GM18502 (cell line): ENCODE data around the gene LRRC58.
"Not testable (repeated sequence)": the region's sequence is repeated elsewhere in the genome, so short reads cannot be mapped to it uniquely, and the experiment has no call there.

Experiments used
- ATAC-seq: cut with Tn5 transposase; IDR thresholded peaks from one replicate; pipeline ENCODE4 v1.9.1; 2021; ENCODE audit warnings: mild to moderate bottlenecking; ENCODE audit not compliant: unreplicated experiment, poor library complexity

The LRRC58 gene

DNA sequence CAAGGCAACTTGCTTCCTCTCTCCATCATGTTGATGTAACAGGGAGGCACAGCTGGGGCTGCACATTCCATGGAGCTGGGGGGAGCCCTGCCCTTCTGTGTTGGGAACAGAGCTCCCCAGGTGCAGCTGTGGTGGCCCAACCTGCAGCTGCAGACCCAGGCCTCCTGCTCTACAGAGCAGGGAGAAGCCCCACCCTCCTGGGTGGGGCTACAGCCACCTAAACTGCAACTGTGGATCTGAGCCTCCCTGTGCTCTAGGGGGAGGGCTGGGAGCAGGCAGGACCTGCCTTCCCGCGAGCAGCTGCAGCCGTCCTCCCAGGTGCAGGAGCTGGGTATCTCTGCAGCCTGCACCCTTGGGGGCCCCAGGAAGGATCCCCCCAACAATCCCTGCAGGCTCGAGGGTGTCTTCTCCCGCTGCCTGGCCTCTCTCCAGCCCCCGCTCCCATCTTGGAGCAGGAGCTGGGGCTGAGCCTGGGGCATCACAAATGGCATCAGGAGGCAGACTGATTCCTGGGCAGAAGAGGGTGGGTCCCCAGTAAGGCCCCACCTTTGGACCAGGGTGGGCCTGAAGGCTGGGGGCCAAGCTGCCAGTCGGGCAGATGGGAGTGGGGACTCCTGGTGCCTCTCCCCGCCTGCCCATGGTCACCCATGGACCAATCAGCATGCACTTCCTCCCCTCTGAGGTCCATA, 7.4 kb downstream of the LRRC58 start:
- ATAC-seq: no peak

DNA sequence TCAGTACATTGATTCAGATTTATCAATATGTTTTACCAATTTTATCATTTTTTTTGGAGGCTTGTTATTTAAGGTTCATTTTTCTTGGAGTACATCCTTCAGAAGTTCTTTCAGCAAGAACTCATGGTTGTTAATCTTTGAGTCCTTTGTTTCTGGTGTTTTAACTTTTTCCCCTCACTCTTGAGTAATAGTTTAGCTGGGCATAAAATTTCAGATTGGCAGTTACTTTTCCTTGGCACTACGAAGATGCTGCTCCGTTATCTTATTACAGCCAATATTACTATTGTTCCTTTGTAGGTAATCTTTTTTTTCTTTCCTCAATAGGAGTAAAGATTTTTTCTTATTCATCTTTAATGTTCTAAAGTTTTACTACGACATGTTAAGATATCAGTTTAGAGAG, 9.8 kb downstream of the LRRC58 start:
- ATAC-seq: no peak

DNA sequence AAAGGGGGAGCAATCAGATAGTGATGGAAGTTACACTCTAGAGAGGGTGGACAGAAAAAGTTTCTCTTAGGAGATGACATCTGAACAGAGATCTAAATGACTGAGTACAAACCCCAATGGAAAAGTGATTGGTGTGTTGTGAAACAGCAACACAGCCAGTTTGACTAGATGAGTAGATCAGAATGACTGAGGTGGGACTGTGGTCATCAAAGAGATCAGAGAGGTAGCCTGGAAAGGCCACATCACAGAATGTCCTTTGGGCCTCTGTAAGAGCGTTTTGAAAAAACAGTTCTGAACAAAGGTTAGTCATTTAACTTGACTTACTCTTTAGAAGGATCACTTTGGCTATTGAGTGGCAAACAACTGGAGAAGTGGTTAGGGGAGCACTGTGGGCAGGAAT, 10.6 kb downstream of the LRRC58 start:
- no peak for ATAC-seq

DNA sequence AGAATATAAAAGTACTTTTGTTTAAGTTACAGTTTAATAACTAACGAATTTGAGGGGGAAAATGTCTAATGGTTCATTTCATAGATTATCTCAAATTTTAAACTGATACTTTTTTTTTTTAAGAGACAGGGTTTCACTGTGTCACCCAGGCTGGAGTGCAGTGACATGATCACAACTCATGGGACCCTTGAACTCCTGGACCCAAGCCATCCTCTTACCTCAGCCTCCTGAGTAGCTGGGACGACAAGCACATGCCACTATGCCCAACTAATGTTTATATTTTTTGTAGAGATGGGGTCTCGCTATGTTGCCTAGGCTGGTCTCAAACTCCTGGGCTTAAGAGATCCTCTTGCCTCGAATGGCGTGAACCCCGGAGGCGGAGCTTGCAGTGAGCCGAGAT, 16.5 kb downstream of the LRRC58 start:
- no peak for ATAC-seq

DNA sequence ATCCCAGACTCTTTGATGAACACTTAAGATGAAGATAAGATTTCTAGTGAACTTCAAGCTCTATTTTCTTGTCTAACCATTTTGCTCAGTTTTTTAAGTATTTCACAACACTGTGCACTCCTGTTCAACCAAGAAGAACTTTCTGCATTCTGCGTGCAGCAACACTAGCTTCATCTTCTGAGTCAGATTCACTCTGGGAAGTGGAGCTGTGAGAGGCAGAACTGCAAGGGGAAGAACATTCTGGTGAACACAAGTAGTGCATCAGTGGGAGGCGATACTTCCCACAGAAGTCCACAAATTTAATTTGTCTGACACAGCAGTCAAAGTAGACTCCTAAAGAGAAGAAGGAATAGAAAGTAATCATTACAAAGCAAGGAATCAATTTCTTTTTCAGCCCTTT, 18.1 kb downstream of the LRRC58 start:
- no peak for ATAC-seq

DNA sequence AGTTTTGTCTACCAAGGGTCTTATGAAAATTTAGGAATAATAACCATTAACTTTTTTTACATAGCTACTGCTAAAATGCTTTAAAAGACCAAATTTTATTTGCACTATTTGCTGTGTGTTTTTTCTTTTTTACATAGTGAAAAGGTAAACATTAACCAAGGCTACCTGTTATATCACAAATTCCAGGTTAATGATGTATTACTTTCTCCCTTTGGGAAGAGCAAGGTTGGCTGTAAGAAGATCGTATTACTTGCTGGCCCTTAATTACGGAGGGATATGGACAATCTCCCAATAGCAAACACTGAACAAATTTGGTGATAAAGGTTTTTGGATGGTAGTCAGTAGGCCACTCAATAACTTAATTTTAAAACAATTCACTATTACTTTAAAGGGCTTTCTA, 22.4 kb downstream of the LRRC58 start:
- ATAC-seq: no peak

DNA sequence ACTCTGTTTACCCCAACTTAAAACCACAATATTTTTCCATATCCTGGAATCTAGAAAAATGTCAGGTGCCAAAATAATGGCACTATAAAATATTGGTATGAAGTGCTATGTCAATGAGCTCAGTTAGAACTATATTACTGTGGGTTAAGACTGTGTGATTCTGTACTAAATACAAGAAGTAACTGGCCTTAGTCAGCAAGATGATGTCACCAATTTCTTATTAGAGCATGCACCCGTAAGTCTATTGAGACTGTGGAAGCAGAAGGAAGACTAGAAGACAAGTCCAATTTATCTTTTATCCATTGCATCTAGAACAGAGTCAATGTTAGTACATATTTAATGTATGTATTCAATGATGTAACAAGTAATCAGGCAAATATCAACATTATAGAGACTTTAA, 25.0 kb downstream of the LRRC58 start:
- no peak for ATAC-seq

DNA sequence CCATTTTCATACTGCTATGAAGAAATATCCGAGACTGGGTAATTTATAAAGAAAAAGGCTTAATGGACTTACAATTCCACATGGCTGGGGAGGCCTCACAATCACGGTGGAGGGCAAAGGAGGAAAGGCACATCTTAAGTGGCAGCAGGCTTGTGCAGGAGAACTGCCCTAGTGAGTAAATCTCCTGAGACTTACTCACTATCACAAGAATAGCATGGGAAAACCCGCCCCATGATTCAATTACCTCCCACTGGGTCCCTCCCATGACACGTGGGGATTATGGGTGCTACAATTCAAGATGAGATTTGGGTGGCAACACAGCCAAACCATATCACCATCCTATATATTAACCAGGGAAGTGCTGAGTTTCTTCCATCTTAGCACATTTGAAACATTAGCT, 25.4 kb downstream of the LRRC58 start:
- not testable (repeated sequence) for ATAC-seq

DNA sequence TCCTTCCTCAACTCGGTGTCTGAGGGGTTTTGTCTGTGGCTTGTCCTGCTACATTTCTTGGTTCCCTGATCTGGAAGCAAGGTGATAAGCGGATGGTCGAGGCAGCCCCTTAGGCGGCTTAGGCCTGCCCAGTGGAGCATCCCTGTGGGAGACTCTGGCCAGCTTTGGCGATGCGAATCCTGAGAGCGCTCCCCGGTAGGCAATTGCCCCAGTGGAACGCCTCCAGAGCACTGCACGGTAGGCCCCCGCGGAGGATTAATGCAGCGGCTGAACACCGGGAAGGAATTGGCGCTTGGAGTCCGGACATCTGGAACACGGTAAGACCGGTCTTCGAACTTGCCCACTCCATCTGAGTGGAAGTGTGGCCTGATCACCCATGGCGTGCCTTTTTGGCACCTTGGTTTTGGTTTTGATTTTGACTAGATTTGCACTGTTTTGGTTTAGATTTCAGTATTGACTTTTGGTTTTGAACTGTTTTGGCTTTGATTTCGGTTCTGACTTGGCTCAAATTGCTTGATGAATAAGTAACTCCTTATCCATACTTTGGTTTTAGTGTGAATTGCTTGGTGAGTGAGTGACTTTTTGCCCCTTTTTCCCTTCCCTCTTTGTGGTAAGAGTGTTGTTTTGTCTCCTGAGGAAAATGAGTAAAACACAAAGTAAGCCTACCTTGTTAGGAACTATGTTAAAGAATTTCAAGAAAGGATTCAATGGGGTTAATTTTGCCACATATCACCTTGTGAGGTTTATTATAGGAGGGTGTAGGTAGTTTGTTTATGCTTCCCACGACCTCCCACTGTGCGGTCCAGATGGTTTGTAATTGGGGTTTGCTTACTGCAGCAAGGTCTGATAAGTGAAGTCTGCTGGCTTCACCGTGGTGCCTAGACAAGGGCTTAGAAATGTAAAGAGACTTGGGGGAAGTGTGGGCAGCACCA, 37.0 kb downstream of the LRRC58 start:
- ATAC-seq: no peak

DNA sequence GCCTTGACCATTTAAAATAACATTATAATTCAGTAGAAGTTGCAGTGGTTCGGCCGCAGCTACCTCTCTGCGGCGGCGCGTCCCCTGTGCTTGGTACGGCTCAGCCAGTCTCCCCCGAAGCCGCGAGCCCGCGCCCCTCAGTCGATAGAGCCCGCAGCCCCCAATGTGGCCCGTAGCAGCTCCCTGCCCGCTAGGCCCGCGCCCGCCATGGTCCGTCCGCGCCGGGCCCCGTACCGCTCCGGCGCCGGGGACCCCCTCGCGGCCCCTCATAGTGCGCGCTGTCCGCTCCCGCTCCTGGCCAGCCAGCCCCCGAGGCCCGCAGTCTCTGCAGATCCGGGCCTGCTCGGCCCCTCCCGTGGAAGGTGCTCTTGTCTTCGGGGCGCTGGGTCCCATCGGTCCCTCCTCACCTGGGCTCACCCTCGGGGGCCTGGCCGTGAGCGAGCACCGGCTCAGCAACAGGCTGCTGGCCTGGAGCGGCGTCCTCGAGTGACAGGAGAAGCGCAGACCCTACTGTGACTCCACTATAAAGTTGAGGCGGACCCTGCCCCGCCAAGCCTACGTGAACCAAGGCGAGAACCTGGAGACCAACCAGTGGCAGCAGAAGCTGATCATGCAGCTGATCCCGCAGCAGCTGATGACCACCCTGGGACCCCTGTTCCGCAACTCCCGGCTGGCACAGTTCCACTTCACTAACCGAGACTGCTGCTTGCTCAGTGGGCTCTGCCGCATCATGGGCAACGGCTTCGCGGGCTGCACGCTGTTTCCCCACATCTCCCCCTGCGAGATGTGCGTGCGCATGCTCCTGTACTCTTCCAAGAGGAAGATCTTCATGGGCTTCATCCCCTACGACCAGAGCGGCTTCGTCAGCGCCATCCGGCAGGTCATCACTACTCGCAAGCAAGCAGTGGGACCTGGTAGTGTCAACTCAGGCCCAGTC, 42.4 kb downstream of the LRRC58 start:
- ATAC-seq: no peak

DNA sequence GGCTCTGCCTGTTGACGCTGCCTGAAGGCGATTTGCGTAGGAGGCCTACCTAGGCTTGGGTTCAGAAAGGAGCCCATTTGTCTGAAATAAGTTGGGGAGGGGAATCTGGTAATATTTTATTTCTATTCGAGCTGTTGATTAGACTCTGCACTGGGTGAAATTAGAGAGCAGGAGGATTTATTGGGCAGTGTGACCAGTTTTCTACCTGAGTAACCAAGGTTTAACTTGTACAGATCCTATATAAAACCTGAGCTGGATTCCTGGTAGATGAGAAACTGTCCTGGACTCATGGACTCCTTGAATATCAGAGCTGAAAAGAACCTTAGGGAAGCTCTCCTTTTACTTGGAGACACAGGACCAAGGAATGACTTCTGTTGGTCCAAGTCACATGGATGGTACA, 44.5 kb downstream of the LRRC58 start:
- ATAC-seq: no peak

DNA sequence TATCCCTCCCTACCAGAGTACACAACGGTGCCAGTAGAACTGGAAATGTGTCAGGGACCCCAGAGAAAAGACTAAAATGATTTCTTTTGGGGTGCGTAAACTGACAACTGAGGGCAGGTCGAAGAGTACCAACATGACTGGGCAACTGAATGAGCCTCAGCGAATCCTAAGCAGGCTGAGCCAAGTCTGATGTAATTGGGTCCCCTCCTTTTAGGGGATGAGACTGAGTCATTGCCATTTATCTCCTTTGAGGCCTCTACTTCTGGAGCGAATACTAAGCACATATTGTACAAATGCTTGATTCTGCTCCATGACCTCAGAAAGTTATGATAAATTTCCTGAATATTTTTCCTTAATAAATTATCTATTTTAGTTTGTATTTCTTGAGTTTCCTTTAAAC, 46.8 kb downstream of the LRRC58 start:
- no peak for ATAC-seq

DNA sequence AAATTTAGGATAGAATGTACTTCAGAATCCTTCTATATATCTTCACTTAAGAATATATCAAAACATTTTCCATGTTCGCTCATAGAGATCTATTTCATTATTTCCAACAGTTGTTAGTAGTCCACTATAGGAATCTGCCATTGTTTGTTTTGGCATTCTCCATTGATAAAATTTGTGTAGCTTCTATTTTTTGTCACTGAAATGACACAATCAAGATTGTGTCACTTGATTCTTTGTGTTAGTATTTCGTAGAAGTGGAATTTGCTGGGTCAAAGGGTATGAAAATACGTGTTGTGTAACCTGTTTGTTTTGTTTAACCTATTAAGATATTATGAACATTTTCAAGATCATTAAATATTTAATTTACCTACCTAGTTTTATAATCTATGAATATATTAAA, 48.2 kb downstream of the LRRC58 start:
- ATAC-seq: no peak

DNA sequence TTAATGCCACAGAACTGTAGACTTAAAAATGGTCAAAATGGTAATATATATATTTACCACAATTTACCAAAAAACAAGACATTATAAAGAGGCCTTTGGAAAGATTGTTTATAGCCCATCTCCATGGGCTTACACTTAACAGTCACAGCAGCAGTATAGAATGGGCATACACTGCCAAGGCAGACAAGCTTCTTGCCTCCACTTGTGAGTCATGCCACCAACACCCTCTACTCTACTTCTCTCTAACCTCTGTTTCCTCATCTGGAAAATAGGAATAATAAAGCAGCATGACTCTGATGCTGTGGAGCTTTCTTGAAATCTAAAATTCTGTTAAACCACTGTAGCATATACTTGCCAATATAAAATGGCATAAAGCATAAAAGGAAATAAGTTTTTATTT, 49.8 kb downstream of the LRRC58 start:
- no peak for ATAC-seq

DNA sequence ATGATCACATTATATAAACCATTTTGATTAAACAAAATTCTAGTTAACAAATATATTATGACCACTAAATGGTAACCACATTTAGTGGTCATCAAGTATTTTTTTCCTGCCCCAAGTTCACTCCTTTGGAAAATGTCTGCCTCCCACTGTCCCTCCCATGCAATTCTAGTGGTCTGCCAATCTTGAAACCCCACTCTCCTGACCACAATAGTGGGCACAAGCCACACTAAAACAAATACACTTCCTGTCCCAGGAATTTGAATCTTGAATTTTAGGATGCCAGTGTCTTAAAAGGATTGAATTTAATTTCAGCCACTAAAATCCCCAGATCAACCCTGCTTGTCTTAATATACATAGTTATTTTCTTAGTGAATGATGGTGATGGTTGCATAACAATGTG, 50.2 kb downstream of the LRRC58 start:
- no peak for ATAC-seq

DNA sequence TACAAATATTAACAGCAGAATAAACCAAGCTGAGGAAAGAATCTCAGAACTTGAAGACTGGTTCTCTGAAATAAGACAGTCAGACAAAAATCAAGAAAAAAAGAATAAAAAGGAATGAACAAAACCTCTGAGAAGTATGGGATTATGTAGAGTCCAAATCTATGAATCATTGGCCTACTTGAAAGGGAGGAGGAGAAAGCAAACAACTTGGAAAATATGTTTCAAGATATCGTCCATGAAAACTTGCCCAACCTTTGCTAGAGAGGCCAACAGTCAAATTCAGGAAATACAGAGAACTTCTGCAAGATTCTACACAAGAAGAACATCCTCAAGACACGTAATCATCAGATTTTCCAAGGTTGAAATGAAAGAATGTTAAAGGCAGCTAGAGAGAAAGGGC, 57.6 kb downstream of the LRRC58 start:
- ATAC-seq: not testable (repeated sequence)

DNA sequence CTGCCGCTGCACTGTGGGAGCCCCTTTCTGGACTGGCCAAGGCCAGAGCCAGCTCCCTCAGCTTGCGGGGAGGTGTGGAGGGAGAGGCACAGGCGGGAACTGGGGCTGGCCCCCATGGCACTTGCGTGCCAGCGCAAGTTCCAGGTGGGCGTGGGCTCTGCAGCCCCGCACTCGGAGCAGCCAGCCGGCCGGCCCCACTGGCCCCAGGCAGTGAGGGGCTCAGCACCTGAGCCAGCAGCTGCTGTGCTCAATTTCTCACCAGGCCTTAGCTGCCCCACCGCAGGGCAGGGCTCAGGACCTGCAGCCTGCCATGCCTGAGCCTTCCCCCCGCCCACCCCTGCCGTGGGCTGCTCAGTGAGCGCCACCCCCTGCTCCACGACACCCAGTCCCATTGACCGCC, 59.5 kb downstream of the LRRC58 start:
- no peak for ATAC-seq

DNA sequence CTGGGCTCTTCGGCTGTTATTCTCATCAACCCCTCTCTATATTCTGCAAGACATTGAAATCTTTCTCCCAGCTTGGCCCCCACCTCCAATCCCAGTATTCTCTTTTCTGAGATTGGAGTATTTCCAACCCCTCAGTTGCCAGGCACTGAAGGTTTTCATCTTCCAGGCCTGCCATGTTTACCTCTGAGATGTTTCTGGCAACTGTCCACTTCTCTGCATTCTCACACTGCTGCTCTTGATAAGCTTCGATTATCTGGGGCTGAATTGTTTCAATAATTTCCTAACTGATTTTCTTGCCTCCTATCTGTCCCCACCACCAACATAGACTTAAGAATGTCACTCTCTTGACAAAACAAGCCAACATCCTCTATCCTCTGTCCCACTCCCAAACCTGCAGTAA, 62.7 kb downstream of the LRRC58 start:
- no peak for ATAC-seq

DNA sequence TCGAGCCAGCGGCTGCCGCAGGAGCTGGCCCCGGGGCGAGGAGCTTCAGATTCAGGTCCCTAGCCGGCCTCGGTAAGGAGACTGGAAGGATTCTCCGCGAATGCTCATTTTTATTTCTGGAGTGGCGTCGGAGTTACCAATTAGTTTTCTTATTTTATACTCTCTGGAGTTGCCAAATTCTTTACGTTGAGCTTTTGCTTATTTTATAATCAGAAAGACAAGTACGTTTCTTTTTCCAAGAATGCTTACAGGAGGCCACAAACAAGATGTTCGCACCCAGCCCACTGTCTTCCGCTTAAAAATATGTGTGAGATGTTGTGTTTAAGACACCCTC, 63.7 kb downstream of the LRRC58 start:
- no peak for ATAC-seq

DNA sequence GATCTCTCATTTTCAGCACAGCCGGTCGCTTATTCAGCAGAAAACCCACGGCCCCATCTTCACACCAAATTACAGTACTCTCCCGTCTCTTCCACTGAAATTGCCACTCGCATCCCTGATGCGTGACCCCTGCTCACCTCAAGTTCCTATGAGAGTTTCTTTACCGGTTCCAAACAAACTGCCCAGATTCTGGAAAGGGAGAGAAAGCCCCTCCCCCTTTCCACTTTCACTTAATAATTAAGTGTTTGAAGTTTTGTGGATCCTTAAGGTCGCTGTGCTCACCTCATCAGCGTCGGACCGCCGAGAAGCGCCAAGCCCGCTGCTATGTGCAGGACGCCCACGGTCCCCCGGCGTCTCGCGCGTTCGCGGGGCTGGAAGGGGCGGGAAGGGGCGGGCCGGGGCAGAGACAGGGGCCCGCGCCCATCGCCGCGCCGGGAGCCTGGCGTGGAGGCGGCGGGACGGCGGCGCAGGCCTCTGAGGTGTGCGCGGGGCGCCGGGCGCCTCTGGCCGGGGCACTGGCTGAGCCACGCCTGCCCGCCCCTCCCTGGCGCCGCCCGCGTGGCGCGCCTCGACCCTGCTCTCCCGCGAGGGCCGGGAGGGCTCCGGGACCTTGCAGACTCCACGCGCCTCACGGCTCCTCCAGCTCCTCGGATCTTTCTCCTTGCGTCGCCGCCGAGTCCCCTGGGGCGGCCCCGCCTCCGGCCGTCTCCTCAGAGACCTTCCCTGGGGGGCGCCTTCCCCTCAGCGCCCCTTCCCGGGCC, 64.2 kb downstream of the LRRC58 start, which contains the start of gene GPR156:
GPR156 (minus strand) TSS at position 476 of the 761 bp plus-strand sequence. CDS start 41,124 bp downstream, outside the sequence.
- peak; percentile 70 for ATAC-seq
